Neutrophil (primary cell): ENCODE data around the gene PTBP1.

Experiments used
- H3K27ac ChIP-seq: fragments of 200-600 bp; sonication (generic); 2 replicates; pipeline ENCODE4 v1.5.1; 2016; ENCODE audit warnings: mild to moderate bottlenecking, moderate library complexity
- H3K27me3 ChIP-seq: fragments of 200-600 bp; sonication (generic); 2 replicates; pipeline ENCODE4 v1.6.0; 2016; ENCODE audit warnings: mild to moderate bottlenecking
- H3K36me3 ChIP-seq: fragments of 200-600 bp; sonication (generic); 2 replicates; pipeline ENCODE4 v1.5.1; 2017
- H3K4me1 ChIP-seq, 2 experiments: fragments of 200-600 bp in 1 of 2; sonication (generic) in 1 of 2; 1 replicate in 1 of 2; 2 replicates in 1 of 2; pipeline versions ENCODE4 v1.5.1 to v1.6.1; 2013 to 2016; ENCODE audit warnings: low read depth in 1 of 2, low read length in 1 of 2, mild to moderate bottlenecking in 1 of 2, moderate library complexity in 1 of 2; ENCODE audit not compliant: control insufficient read depth in 1 of 2, insufficient read depth in 1 of 2
- H3K4me3 ChIP-seq, 2 experiments: fragments of 200-600 bp in 1 of 2; sonication (generic) in 1 of 2; 1 replicate in 1 of 2; 2 replicates in 1 of 2; pipeline ENCODE4 v1.5.1; 2013 to 2016; ENCODE audit warnings: low read depth in 1 of 2, low read length in 1 of 2, mild to moderate bottlenecking in 1 of 2, moderate library complexity in 1 of 2
- H3K9me3 ChIP-seq: fragments of 200-600 bp; sonication (generic); 2 replicates; pipeline ENCODE4 v1.5.1; 2016
- TF ChIP-seq, protein P1 (sequence below): fragments of 200-600 bp; sonication (generic); IDR thresholded peaks from 2 replicates; pipeline ENCODE4 v1.5.1; 2016; ENCODE audit warnings: antibody characterized with exemption

Gene PTBP1

GRCh38 chr19:782878-783668 is 14.2 kb upstream of the PTBP1 start:
- H3K36me3 ChIP-seq: no peaks in the 10 kb centered on the region
- no peaks in the 10 kb centered on the region for H3K27me3 ChIP-seq
- TF ChIP-seq, protein P1, sequence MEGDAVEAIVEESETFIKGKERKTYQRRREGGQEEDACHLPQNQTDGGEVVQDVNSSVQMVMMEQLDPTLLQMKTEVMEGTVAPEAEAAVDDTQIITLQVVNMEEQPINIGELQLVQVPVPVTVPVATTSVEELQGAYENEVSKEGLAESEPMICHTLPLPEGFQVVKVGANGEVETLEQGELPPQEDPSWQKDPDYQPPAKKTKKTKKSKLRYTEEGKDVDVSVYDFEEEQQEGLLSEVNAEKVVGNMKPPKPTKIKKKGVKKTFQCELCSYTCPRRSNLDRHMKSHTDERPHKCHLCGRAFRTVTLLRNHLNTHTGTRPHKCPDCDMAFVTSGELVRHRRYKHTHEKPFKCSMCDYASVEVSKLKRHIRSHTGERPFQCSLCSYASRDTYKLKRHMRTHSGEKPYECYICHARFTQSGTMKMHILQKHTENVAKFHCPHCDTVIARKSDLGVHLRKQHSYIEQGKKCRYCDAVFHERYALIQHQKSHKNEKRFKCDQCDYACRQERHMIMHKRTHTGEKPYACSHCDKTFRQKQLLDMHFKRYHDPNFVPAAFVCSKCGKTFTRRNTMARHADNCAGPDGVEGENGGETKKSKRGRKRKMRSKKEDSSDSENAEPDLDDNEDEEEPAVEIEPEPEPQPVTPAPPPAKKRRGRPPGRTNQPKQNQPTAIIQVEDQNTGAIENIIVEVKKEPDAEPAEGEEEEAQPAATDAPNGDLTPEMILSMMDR: no peak
- H3K4me3 ChIP-seq: no peak overlapping the region
- H3K27ac ChIP-seq: no peak overlapping the region
- H3K4me1 ChIP-seq: no peaks in the 10 kb centered on the region
- no peaks in the 10 kb centered on the region for H3K9me3 ChIP-seq

DNA sequence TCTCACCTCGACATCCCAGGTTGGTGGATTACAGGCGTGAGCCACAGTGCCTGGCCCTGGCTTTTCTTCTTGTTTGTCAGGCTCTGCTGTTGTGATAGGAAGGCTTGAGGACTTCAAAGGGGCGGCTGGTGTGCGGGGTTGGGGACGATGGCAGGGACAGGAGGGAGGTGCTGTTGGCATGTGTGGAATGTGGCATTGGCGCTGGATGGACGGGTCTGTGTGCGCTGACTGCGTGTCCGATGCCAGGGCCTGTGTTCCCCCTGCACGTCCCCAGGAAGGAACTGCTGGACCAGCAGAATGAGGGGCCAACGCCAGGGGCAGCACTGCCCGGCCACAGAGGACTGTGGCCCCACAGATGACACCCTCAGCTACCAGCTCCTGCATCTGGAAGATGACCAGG is 12.7 kb upstream of the PTBP1 start:
- H3K4me3 ChIP-seq: no peak overlapping the region
- TF ChIP-seq, protein P1: no peak
- H3K9me3 ChIP-seq: no peaks in the 10 kb centered on the region
- H3K27me3 ChIP-seq: no peaks in the 10 kb centered on the region
- H3K4me1 ChIP-seq: peaks cover 10 to 11% of the 10 kb centered on the region in 2 experiments
- no peak overlapping the region for H3K27ac ChIP-seq
- H3K36me3 ChIP-seq: no peaks in the 10 kb centered on the region

DNA sequence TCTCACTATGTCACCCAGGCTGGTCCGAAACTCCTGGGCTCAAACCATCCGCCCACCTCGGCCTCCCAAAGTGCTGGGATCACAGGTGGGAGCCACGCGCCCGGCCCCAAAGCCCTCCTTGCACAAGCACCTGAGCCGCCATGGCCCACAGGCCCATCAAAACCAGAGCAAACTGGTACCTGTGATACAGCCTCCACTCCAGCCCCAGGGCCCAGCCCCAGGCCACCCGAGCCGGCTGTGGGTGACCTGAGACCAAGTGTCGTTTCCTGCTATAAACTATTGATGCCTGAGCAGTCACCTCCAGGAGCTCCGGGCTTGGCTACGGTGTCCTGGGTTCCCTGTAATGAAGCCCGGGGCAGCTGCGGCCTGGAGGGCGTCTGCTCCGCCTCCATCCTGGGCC is 9.7 kb upstream of the PTBP1 start:
- Histone ChIP-seq H3K9me3 (no peaks in the 10 kb centered on the region), H3K36me3 (no peaks in the 10 kb centered on the region), H3K4me3 (no peak overlapping the region), H3K4me1 (peaks cover 13% of the 10 kb centered on the region in 2 experiments), H3K27ac (no peak overlapping the region), H3K27me3 (no peaks in the 10 kb centered on the region)
- TF ChIP-seq, protein P1: no peak

GRCh38 chr19:788686-788982 is 8.6 kb upstream of the PTBP1 start:
- Histone ChIP-seq H3K4me3 (no peak overlapping the region), H3K4me1 (peaks cover 13% of the 10 kb centered on the region in 2 experiments), H3K27me3 (no peaks in the 10 kb centered on the region), H3K27ac (no peak overlapping the region), H3K9me3 (no peaks in the 10 kb centered on the region), H3K36me3 (no peaks in the 10 kb centered on the region)
- TF ChIP-seq, protein P1: no peak

DNA sequence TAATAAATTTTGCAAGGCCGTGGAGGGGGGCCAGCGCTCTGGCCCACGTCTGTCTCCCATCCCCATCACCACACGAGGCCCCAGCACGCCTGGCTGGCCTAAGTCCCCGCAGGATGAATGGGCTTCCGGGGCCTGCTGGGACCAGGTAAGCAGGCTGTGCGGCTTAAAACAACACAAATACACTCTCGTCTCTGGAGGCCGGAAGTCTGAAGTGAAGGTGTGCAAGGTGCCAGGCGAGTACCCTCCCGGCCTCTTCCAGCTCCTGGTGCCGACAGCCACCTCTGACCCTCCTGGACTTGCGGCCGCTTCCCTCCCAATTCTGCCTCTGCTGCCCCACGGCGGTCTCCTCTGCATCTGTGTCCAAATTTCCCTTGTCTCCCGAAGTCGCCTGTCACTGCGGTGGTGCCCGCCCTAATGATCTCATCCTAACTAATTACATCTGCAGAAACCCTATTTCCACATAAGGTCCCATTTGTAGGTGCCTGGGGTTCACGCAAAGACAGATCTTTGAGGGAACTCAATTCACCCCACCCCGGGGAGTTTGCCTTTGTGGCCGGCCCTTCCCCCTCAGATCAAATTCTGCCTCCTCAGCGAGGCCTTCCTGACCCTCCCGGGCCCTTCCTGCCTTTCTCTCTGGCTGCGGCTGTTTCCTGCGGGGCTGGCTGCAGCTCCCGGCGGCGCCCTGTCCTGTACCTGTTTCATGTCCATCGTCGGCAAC is 8.1 kb upstream of the PTBP1 start:
- Histone ChIP-seq H3K9me3 (no peaks in the 10 kb centered on the region), H3K4me1 (peaks cover 13% of the 10 kb centered on the region in 2 experiments), H3K4me3 (no peak overlapping the region), H3K27me3 (no peaks in the 10 kb centered on the region), H3K27ac (no peak overlapping the region), H3K36me3 (no peaks in the 10 kb centered on the region)
- TF ChIP-seq, protein P1: no peak
